GM23338 (cell line): ENCODE data around the gene FAM89B. TPM values are rescaled to one million over a fixed set of nuclear protein-coding genes. Genes with fewer than 3 reads are reported as not detected.

ENCODE experiments used
- ATAC-seq: fragments of 200-7000 bp; cut with Tn5 transposase; 3 replicates; pipeline ENCODE4 v1.9.1; 2020
- DNase-seq: peaks from one replicate; pipeline ENCODE4 v3.0.0-alpha.2; 2015; ENCODE audit warnings: low spot score
- H2AFZ ChIP-seq: fragments of 200-600 bp; sonication (generic); 2 replicates; pipeline ENCODE4 v1.8.0; 2016; ENCODE audit warnings: antibody characterized with exemption, mild to moderate bottlenecking, moderate library complexity
- H3F3A ChIP-seq: fragments of 200-600 bp; sonication (generic); replicated peaks from 2 replicates; pipeline ENCODE4 v1.8.0; 2017; ENCODE audit warnings: antibody characterized with exemption, mixed run types, low read depth
- H3K27ac ChIP-seq: fragments of 200-600 bp; sonication (generic); 2 replicates; pipeline ENCODE4 v1.6.1; 2016; ENCODE audit warnings: low read depth
- H3K27me3 ChIP-seq: fragments of 200-600 bp; sonication (generic); 2 replicates; pipeline ENCODE4 v1.8.0; 2016; ENCODE audit warnings: mild to moderate bottlenecking, mixed run types, moderate library complexity; ENCODE audit not compliant: insufficient read depth
- H3K36me3 ChIP-seq: fragments of 200-600 bp; sonication (generic); 2 replicates; pipeline ENCODE4 v1.8.0; 2016; ENCODE audit warnings: mild to moderate bottlenecking; ENCODE audit not compliant: insufficient read depth
- H3K4me1 ChIP-seq: fragments of 200-600 bp; sonication (generic); 2 replicates; pipeline ENCODE4 v1.8.0; 2016; ENCODE audit warnings: mild to moderate bottlenecking, moderate library complexity; ENCODE audit not compliant: insufficient read depth
- H3K4me2 ChIP-seq: fragments of 200-600 bp; sonication (generic); 2 replicates; pipeline ENCODE4 v1.7.1; 2017; ENCODE audit warnings: mixed run types
- H3K4me3 ChIP-seq: fragments of 200-600 bp; sonication (generic); 2 replicates; pipeline ENCODE4 v1.6.1; 2016; ENCODE audit warnings: mixed run types
- H3K79me2 ChIP-seq: fragments of 200-600 bp; sonication (generic); replicated peaks from 2 replicates; pipeline ENCODE4 v1.8.0; 2017; ENCODE audit warnings: mild to moderate bottlenecking; ENCODE audit not compliant: insufficient read depth
- H3K9me2 ChIP-seq: fragments of 200-600 bp; sonication (generic); 2 replicates; pipeline ENCODE4 v1.8.0; 2017; ENCODE audit not compliant: insufficient read depth
- H4K20me1 ChIP-seq: fragments of 200-600 bp; sonication (generic); replicated peaks from 2 replicates; pipeline ENCODE4 v1.8.0; 2017; ENCODE audit warnings: mild to moderate bottlenecking; ENCODE audit not compliant: insufficient read depth
- H3K27ac Mint-ChIP-seq: 2 replicates; pipeline ENCODE4 v1.8.0; 2020; ENCODE audit warnings: inconsistent platforms, mild to moderate bottlenecking, moderate library complexity, mixed read lengths
- H3K27me3 Mint-ChIP-seq: 3 replicates; pipeline ENCODE4 v1.8.0; 2022; ENCODE audit warnings: low read depth, mild to moderate bottlenecking, moderate library complexity, mixed read lengths, inconsistent platforms; ENCODE audit not compliant: insufficient read depth, poor library complexity
- H3K36me3 Mint-ChIP-seq: 3 replicates; pipeline ENCODE4 v1.8.0; 2021; ENCODE audit warnings: low read depth, mild to moderate bottlenecking, inconsistent platforms, moderate library complexity, mixed read lengths
- H3K4me1 Mint-ChIP-seq: 3 replicates; pipeline ENCODE4 v1.8.0; 2020; ENCODE audit warnings: mild to moderate bottlenecking, inconsistent platforms, mixed read lengths
- H3K4me3 Mint-ChIP-seq: 3 replicates; pipeline ENCODE4 v1.8.0; 2021; ENCODE audit warnings: moderate library complexity, mild to moderate bottlenecking, inconsistent platforms, mixed read lengths
- H3K9me3 Mint-ChIP-seq: 3 replicates; pipeline ENCODE4 v1.8.0; 2020; ENCODE audit warnings: moderate library complexity, mild to moderate bottlenecking, inconsistent platforms, mixed read lengths
- CREB1 ChIP-seq: fragments of 250-450 bp; sonication (Bioruptor Pico); IDR thresholded peaks from 2 replicates; pipeline ENCODE4 v1.5.0; 2020; ENCODE audit warnings: low read depth, mild to moderate bottlenecking, moderate library complexity
- CTCF ChIP-seq, 2 experiments: fragments of 200-600 bp in 1 of 2; sonication (generic) in 1 of 2; conservative IDR thresholded peaks; 2 replicates each; pipeline versions ENCODE4 v1.5.1 to v1.6.1; 2016 to 2017; ENCODE audit warnings: antibody characterized with exemption in 2 of 2, low read depth in 2 of 2, mild to moderate bottlenecking in 2 of 2, moderate library complexity in 1 of 2
- ETS1 ChIP-seq: IDR thresholded peaks from 2 replicates; pipeline ENCODE4 v1.6.1; 2016; ENCODE audit warnings: antibody characterized with exemption
- EZH2 ChIP-seq: fragments of 200-600 bp; sonication (generic); IDR thresholded peaks from one replicate; pipeline ENCODE4 v1.8.0; 2017; ENCODE audit warnings: antibody characterized with exemption, mild to moderate bottlenecking, low read depth; ENCODE audit not compliant: unreplicated experiment
- EZH2phosphoT487 ChIP-seq: fragments of 200-600 bp; sonication (generic); IDR thresholded peaks from one replicate; pipeline ENCODE4 v1.8.1; 2018; ENCODE audit warnings: antibody characterized with exemption; ENCODE audit not compliant: unreplicated experiment
- JUNB ChIP-seq: IDR thresholded peaks from one replicate; pipeline ENCODE4 v1.6.1; 2016; ENCODE audit warnings: antibody characterized with exemption; ENCODE audit not compliant: unreplicated experiment
- NANOG ChIP-seq: IDR thresholded peaks from 2 replicates; pipeline ENCODE4 v1.6.1; 2016; ENCODE audit warnings: antibody characterized with exemption, borderline replicate concordance
- REST ChIP-seq: IDR thresholded peaks from one replicate; pipeline ENCODE4 v1.6.1; 2018; ENCODE audit warnings: antibody characterized with exemption; ENCODE audit not compliant: unreplicated experiment
- STAT1 ChIP-seq: IDR thresholded peaks from one replicate; pipeline ENCODE4 v1.6.1; 2016; ENCODE audit warnings: antibody characterized with exemption; ENCODE audit not compliant: unreplicated experiment
- ZNF114 ChIP-seq: fragments of 250-450 bp; sonication (Bioruptor Pico); IDR thresholded peaks from 2 replicates; pipeline ENCODE4 v1.5.0; 2020; ENCODE audit warnings: mild to moderate bottlenecking, moderate library complexity
- ZNF331 ChIP-seq: fragments of 250-450 bp; sonication (Bioruptor Pico); IDR thresholded peaks from 2 replicates; pipeline ENCODE4 v1.5.0; 2020; ENCODE audit warnings: low read depth, mild to moderate bottlenecking, moderate library complexity
- polyA plus RNA-seq: library from polyadenylated mRNA; unstranded; fragments of >200 nt; fragmentation: Nextera tagmentation; extraction: Ambion mirVana; gene quantifications from 2 replicates; pipeline ENCODE4 v1.2.1, GENCODE V29; 2016
- total RNA-seq: library from RNA; depleted of rRNA; stranded (reverse); fragments of >200 nt; shearing (Covaris generic); gene quantifications from 2 replicates; pipeline ENCODE4 v1.2.3, GENCODE V29; 2014

FAM89B gene
- total and polyA plus RNA-seq, 2 experiments from 2014 or later: 13.0 to 18.2 TPM

- TF ChIP-seq CTCF (conservative IDR thresholded peaks at IDR 0.05; ENCODE audit: low read depth in 2 of 2): no peak
- no peak for TF ChIP-seq ZNF114
- TF ChIP-seq JUNB: no peak
- no peak for TF ChIP-seq ZNF331 (CRISPR knock-in tag)
- no peak for TF ChIP-seq ETS1
Measured at GRCh38 chr11:65599955-65600246, 27.6 kb downstream of the FAM89B start (continued).

- no peak for ATAC-seq
- Histone ChIP-seq H3F3A (peaks cover 15% of the 10 kb centered on the region), H3K4me3 (no peak overlapping the region), H3K4me1 (peaks cover 12% of the 10 kb centered on the region), H4K20me1 (no peaks in the 10 kb centered on the region; the same call in 1 of the 2 replicates), H3K27me3 (no peaks in the 10 kb centered on the region), H3K36me3 (no peaks in the 10 kb centered on the region), H2AFZ (no peak overlapping the region), H3K4me2 (no peak overlapping the region), H3K27ac (no peak overlapping the region), H3K9me2 (no peaks in the 10 kb centered on the region), H3K79me2 (no peaks in the 10 kb centered on the region)
- Mint-ChIP-seq H3K9me3 (no peaks in the 10 kb centered on the region), H3K4me3 (no peak overlapping the region), H3K27ac (no peak overlapping the region), H3K36me3 (peaks cover 14% of the 10 kb centered on the region), H3K4me1 (peaks cover 10% of the 10 kb centered on the region), H3K27me3 (peaks cover 16% of the 10 kb centered on the region)
- DNase-seq: no peak
- TF ChIP-seq NANOG: no peak
- TF ChIP-seq EZH2: no peak
- TF ChIP-seq JUNB: no peak
- TF ChIP-seq CREB1: no peak
- TF ChIP-seq ZNF331 (CRISPR knock-in tag): no peak
- no peak for TF ChIP-seq ZNF114
- no peak for TF ChIP-seq REST
- no peak for TF ChIP-seq STAT1
- TF ChIP-seq CTCF (conservative IDR thresholded peaks at IDR 0.05; ENCODE audit: low read depth in 2 of 2): no peak
- no peak for TF ChIP-seq ETS1
- no peak for TF ChIP-seq EZH2phosphoT487
Measured at GRCh38 chr11:65604258-65604657, 31.9 kb downstream of the FAM89B start.
